Measurements from ENCODE around the gene SLF1.
A peak's percentile ranks its signal among the peaks of the same experiment; 100 is the strongest.

SLF1 gene

DNA sequence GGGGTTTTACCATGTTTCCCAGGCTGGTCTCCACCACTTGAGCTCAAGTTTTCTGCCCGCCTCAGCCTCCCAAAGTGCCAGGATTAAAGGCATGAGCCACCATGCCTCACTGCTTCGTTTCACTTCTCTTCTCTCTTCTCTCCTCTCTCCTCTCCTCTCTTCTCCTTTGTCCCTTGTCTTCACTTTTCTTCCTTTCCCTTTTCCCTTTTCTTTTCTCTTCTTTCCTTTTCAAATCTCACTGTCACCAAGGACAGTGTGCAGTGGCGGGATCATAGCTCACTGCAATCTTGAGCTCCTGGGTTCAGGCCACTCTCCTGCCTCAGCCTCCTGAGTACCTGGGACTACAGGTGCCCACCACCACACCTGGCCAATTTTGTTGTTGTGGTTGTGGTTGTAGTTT is 49.5 kb downstream of the SLF1 start:
- no peak for DNase-seq

DNA sequence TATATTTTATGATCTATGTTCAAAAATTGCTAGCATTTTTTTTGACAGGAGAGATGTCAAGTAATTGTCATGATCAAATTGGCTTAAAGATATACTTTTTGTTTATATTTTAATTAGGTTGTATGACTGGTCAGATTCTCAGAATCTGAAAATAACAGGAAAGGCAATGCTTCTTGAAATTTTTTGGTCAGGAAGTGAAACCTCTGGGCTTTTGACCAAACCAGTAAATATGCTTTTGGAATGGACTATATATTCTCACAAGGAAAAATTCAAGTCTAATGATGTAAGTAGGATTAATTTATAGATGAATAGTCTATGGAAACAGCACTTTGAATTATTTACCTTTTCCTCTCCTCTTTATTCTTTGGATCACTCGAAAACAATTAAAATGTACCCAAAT is 52.3 kb downstream of the SLF1 start:
- DNase-seq, result no peak

DNA sequence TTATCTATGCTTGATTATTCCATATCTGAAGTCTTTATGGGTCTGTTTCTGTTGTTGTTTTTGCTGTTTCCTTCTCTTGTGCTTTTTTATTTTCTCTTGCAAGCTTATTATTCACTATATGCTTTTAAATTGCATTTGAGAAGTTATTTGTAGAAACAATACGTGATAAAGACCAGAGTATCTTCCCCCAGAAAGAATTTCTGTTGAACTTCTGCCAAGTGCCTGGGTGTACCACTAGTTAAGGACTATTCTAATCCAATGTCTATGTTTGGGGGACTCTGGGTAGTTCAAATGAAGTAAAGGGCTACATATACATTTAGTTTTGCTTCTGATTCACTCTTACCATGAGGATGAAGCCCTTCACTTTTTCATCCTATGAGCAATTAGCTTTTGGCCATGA is 54.3 kb downstream of the SLF1 start:
- no peak for DNase-seq

DNA sequence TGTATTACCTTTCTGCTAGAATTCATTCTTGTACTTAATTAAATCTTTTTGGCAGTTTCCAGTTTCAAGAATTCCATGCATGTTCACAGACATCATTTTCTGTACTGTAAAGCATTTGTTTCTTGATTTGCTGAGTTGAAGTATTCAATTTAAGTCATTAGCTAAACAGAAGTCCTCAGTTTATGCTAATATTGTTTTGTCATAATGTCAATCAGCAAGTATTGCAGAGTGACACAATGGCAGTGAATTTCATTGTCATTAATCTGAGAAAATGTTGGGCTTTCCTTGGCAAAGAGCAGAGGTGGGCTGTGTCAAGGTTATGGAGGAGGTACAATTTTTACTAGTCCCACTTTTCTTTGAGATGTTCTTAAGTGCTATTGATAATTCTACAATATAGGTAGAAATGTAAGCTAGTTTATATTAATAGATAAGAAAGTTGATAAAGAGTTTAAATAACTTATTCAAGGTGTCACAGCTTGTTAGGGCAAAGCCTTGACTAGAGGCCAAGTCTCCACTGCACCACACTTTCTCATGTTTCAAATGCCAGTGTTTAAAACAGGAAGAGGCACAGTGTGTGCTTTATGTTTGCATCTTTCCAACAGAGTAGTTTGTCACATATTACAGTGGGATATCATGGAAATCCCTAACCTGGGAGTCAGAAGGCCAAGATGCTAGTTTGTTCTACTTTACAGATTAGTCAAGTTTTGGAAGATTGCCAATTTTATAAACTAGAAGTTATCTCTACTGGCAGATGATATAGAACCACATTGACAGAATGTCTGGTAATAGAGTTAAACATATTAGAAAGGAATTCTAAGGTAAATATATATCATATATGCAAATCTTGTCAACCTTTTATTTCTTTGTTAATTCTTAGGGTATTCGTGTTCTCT is 56.3 kb downstream of the SLF1 start:
- no peak for DNase-seq

DNA sequence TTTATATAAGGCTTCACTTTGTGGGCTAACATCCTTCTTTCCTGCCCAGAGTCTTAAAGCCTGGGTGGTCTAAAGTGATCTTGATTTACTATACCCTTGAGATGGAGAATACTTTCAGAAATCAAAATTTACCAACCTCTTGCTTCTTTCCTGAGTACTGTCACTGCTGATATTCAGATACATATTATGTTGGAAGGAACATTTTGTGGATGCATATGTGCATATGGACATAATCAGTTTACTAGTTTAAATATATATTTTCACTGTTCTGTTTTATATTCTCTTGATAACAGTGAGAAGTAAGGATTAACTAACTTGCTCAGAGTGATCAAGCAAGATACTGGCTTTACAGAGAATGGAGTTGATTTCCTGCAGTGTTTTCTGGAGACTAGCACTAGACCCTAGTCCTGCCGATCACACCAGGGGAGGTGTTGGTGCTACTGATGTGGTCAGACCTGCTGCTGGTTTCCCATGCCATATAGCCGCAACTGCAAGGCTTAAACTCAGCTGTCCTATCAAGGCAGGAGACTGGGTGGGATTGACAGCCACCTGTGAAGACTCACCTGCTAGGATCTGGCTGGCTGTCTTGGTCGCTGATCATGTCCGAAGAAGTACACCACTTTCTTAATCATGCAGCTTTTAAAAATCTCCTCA is 57.6 kb downstream of the SLF1 start:
- no peak for DNase-seq

DNA sequence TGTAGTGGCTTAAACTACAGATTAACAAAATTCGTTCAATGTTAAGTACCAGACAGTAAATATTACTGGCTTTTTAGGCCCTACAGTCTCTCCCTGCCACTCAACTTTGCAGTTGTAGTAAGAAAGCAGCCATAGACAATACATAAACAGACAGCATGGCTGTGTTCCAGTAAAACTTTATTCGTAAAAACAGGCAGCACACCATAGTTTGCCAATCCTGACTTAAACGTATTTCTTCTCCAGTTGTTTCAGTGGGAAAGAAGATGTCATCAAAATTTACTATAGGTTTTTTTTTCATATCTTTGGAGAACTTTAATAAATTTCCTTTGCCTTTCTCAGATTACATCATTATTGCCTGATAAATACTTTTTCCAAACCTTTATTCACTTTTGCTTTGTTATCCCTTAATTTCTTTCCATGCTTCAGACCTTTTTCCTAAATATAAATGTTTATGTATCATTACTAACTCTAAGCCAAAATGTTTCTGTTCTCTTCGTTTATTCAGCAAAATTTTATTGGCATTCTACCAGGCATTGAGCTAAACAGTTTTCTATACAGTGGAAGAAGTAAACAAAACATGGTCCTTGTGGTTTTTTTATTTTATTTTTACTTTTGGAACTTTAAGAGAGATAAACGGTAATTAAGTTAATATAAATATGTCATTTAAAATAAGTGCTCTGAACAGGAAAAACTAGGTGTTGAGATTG is 64.5 kb downstream of the SLF1 start:
- DNase-seq, result no peak

DNA sequence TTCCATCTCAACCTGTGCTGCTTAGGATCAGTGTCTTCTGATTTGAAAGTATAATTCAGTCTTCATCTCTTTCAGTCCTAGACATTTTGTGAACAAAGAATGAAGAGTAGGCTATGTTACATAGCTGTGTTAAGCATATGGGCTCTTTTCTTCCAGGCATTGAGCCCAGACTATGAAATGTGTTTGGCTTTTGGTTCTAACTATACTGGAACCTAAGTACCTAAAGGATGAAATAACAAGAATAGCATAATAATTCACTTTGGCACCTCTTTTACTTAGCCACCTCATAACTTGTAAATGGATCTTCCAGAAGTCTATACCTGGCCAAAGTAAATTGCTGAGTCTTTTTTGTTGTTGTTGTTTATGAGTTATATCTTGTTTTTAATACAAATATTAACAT is 71.4 kb downstream of the SLF1 start:
- DNase-seq, result no peak

DNA sequence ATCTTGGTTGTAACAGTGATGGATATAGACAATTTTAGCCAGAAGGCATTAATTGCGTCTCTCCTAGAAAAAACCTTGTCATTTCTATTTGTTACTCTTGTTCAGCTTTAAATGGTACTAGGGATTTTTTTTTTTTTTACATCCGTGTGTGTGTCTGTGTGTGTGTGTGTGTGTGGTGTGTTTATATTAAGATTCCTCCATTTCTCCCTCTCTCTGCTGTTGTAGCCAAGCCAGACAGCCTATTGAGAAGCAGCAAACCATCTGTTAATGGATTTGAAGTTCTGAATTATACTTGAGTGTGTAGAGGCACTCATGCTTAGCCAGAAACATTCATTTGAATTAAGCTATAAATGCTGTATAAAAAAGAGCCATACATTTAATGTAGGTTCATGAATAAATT is 72.3 kb downstream of the SLF1 start:
- DNase-seq, result no peak

DNA sequence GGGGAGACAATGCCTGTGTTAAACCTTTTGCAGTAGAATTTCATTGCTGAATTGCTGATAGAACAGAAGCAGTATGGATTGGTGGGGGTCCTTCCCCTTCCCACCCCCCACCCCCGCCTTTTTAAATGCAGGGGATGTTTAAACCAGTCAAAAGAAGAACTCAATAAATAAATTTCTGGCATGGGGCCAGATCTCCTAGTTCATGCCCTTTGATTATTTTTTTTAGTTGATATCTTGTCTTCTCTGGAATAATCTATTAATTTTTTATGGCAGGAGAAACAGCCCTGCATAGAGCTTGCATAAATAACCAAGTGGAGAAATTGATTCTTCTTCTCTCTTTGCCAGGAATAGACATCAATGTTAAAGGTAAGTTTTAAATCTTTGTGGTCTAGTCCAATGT is 72.8 kb downstream of the SLF1 start:
- DNase-seq, result no peak

DNA sequence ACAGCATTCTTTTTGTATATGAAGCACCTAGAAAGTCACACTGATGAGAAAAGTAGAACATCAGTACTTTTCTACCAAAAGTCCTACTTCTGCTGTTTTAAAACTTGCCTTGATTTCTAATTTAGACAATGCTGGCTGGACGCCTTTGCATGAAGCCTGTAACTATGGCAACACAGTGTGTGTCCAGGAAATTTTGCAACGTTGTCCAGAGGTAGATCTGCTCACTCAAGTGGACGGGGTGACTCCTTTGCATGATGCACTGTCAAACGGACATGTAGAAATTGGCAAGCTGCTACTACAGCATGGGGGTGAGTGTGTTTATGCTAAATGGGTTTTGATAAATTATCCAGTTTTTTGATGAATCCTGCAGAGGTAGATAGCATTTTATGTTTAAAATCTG is 73.5 kb downstream of the SLF1 start:
- DNase-seq, result no peak

DNA sequence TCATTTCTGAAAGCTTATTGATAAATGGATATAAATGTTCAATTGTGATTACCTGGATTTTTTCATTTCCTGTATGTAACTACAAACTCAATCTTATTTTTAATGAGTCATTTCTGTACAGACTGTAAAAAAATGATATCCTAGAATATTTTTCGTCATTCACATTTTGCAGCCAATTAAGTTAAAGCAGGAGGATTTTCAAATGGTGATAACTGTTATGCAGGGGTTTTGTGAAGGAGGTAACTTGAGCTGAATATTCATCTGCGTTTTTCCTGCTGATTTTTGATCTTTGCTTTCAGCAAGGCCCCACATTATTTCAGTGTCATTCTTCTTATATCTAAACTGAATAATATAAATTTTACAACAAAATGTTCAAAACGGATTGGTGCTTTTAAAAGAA is 74.1 kb downstream of the SLF1 start:
- no peak for DNase-seq

DNA sequence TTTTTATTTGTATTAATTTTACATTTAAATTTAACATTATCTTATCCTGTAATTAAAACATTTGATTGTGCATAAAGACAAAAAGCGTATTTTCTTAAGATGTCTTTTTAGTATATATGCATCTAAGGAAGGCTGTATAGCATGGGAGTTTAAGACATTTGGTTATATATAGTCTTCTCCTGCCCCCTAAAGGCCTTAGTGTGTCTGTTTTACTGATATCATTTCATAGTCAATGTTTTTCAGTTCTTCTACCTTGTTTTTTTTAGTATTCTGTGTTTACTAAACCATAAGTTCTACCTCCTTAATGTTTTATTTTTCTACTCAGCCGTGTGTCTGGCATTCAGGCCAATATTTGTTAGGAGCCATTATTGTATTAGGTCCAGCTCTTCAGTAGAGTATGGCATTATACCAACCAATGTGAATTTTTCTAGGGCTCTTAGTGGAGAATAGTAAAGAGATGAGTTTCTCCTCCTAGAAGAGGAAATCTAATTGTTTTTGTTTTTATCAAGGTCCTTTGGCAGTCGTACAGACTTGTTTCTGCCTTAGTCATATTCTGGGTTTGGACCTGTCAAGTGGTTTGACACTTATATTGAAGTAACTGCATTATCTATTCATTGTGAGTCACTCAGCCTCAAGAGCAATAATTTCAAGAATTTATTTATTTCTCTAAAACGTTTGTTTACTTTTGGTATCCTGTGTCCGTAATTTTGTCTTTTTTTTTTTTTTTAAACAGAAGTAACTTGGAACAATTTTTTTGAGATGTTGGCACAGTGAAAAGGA is 74.8 kb downstream of the SLF1 start:
- DNase-seq, result peak; percentile 4

DNA sequence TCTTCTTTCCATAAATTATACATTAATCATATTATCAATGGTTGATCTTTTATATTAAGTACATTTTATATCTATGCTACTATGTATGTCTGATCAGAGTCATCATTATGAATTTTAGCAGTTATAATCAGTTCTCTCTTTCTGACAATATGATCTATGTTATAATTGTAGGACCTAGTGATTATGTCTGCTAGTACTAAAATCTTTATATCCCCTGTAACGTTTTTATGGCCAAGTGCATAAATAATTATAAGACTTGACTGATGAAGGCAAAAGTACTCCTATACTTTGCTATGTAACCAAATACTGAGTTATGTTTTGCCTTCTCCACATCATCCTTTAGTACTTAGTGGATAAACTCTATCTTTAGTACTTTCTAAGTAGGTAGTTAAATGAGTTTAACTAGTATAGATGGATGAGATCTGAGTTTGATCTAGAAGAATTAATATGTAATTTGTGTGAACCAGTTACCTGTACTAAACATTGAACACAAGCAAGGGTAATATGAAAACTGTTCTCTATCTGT is 75.4 kb downstream of the SLF1 start:
- DNase-seq, result no peak

DNA sequence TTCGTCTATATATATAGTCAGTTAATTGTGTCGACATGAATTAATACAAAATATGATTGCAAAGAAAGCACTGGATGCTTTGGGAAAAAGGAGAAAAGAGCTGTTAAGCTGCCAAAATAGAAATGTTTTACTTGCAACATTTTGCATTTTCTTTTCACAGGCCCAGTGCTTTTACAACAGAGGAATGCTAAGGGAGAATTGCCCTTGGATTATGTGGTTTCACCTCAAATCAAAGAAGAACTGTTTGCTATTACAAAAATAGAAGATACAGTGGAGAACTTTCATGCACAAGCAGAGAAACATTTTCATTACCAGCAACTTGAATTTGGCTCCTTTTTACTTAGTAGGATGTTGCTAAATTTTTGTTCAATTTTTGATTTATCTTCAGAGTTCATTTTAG is 76.2 kb downstream of the SLF1 start:
- DNase-seq, result no peak

DNA sequence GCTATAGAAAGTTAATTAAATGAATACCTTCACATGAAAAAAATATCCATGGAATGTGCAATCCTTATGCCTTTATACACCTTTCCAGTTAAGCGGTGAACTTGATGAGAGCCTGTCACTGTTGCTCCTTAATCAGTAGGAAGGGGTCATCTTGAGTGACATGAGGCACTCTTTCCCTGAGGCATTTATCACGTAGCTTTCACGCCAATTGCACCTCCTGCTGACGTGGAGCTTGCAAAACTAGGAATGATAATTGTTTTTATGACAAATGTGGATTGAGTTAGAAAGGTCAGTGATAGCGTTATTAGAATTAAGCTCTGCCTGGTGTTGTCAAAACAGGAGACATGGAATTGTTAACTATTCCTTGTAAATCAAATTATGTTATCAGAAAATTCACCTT is 79.7 kb downstream of the SLF1 start:
- no peak for DNase-seq

DNA sequence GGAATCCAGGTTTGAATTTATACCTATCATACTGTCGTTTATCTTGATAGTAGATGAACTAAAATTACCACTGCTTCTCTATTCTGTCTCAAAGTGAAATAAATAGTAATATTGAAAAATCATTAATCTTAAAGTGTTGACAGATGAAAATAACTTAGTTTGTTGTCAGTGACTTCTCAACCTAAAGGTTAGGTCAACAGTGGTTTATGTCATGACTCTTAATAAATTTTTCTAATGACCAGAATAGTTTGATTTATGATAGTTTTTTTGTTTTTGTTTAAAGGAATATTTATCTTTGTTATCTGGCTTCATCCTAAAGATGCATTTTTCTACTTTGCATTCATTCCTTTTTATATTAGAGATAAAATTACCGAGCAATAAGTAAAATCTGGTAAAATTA is 81.1 kb downstream of the SLF1 start:
- no peak for DNase-seq

DNA sequence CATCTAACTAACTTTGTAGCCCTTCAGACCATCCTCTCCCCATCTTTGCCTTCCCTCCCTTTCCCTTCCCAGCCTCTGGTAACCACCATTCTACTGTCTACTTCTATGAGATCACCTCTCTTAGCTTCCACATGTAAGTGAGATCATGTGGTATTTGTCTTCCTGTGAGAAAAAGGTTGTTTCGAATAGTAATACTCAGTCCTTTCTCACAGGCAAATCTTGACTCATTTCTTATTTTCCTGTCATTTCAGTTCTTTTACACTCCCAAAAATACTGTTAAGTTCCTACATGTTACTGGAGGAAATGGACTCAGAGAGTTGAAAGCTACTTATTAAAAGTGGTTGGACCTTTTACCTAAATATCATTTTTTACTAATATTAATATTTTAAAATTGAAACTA is 82.1 kb downstream of the SLF1 start:
- DNase-seq, result no peak

DNA sequence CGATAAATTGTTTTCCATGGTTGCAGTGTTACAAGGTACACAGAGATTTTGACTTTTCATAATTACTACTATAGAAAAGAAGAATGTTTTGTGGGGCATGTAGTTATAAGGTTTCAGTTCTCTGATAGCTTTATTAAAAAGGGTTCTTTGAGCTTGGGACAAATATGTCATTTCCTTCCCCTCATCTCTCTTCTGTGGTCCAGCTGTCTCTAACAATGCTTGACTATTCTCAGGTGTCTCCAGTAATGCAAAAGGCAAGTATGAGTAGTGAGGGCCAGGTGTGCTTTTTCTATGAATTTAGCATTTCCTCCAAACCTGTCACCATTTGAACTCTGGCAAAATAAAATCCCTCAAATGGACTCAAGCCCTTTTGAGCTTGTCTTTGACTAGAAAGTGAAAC is 84.3 kb downstream of the SLF1 start:
- no peak for DNase-seq

DNA sequence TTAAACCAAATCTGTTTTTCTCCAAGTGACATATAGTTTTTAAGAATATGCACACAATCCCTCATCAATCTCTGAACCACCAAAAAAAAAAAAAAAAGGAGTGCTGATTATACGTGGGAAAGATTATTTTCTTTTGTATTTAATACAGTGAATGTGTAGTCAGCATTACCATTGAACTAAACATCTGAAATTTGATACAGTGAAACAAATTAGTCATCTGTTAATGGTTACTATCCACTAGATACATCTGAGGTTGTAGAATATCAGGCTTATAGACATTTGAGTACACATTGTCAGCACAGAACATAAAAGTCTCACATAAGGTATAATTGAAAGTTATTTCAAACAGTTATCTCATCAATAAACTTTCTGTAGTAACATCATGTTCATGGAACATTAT is 87.0 kb downstream of the SLF1 start:
- DNase-seq, result no peak

DNA sequence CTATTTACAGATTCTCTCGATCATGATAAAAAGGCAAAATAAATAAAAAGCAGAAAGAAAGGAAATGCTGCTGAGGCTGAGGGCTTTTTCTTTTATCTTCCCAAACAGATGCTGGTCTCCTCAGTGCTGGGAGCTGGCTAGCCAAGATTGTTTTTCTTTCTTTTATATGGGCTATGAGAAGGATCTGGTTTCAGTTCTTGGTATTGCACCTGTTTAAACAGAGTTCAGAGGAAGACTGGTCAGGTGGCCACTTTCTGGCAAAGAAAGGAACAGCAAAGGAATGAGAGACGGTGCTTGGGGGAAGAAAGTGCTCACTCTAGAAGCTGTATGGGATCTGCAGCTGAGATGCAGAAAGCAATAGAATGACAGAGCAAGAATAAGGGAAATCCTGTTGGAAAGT is 88.9 kb downstream of the SLF1 start:
- DNase-seq, result no peak

DNA sequence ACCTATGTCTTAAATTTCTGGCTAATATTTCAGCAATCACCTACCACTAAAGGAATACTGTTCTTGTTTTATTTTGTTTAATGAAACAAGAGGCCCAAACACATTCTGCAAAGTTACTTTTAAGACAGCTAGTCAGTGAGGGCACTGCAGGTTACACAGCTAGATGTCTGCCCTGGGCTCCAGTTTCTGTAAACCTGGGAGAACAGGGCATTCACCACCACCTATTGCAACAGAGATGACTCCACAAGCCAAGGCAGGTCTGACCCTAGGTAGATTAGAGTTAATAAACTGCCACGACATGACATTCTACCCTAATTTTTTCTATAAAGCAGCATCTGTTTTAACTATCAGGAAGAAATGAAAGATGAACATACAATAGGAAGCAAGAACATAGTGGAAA is 90.8 kb downstream of the SLF1 start:
- DNase-seq, result no peak

DNA sequence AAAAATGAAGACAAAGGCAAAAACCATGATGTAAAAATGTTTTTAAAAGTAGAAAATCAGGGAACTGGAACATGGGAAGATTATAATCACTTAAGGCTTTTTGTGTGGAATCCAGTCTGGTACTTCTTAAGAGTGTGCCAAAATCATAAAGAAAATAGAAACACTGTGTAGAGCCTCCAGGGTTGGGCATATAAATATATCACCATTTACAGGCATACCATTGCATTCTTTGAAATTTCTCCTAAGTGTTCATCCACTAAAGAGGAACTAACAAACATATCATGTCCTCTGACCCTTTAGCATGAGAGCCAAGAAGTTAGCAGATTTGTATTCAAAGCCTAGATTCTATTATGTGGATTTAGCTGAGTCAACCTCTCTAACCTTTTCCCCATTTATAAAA is 93.3 kb downstream of the SLF1 start:
- no peak for DNase-seq

DNA sequence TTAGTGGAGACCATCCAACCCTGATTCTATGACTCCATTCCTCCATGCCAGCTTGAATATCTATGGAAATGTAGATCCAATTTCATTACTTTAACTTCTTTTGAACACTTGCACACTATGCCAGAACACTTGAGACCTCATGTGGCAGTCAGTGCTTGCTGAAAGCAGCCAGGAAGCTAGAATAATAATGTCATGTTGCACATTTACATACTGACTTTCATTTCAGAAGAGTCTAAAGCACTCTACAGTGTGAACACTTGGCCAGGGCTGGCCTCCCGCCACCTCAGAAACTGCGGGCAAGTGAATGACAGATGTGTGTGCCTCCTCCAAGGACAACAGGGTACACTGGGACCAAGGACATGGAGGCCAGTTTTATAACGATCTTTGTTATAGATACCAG is 97.3 kb downstream of the SLF1 start:
- no peak for DNase-seq
